Measurements from ENCODE around the gene SLC39A7. TPM values are rescaled to one million over a fixed set of nuclear protein-coding genes. Genes with fewer than 3 reads are reported as not detected.
A peak's percentile ranks its signal among the peaks of the same experiment; 100 is the strongest.

Gene SLC39A7
- polyA plus RNA-seq, 1 experiment, result 151 TPM

GRCh38 chr6:33247977-33248642 lies 47.4 kb downstream of the SLC39A7 start:
- DNase-seq (ENCODE audit: low read depth), result no peak
- ChIA-PET POLR2A (interaction anchor here (0.5 to 1.0 kb wide), 3 partner anchors 23 to 162 kb away, joined by 3 to 6 read pairs (median 5); partner anchors contain the start of genes RPS18 and VPS52), CTCF (interaction anchor here (0.6 to 4.2 kb wide), 45 partner anchors 10 to 315 kb away, joined by 3 to 34 read pairs (median 5); partner anchors contain the start of genes HSD17B8, RING1, RPS18 and RXRB)
- peaks cover 2% of the 10 kb centered on the region; the same call in 1 of the 2 replicates for H3K27me3 ChIP-seq (ENCODE audit: control insufficient read depth, insufficient read depth, low read length)
- no peaks in the 10 kb centered on the region for H3K36me3 ChIP-seq (ENCODE audit: control insufficient read depth, insufficient read depth, low read length)
- TF ChIP-seq CTCF (IDR thresholded peaks at IDR 0.05; ENCODE audit: insufficient read depth, low read depth, low read length), result peak; percentile 88
- H3K4me3 ChIP-seq (ENCODE audit: low read depth, low read length), result peak overlapping the region; percentile 36

GRCh38 chr6:33248643-33248931 lies 47.9 kb downstream of the SLC39A7 start:
- DNase-seq (ENCODE audit: low read depth), result no peak
- TF ChIP-seq CTCF (IDR thresholded peaks at IDR 0.05; ENCODE audit: insufficient read depth, low read depth, low read length), result no peak

GRCh38 chr6:33248932-33249731 lies 48.5 kb downstream of the SLC39A7 start:
- ChIA-PET CTCF (interaction anchor here (0.5 to 4.2 kb wide), 45 partner anchors 9 to 355 kb away, joined by 3 to 34 read pairs (median 5); partner anchors contain the start of genes HSD17B8, RING1, RPS18 and RXRB), POLR2A (interaction anchor here (0.5 to 1.1 kb wide), 3 partner anchors 40 to 277 kb away, joined by 3 to 9 read pairs (median 3); partner anchors contain the start of genes PFDN6 and WDR46)
- TF ChIP-seq CTCF (IDR thresholded peaks at IDR 0.05; ENCODE audit: insufficient read depth, low read depth, low read length), result peak; percentile 25; the same call in 1 of the 2 replicates
- peak; percentile 98 for DNase-seq (ENCODE audit: low read depth)
- Histone ChIP-seq H3K4me3 (ENCODE audit: low read depth, low read length) (peak overlapping the region; percentile 56), H3K27me3 (ENCODE audit: control insufficient read depth, insufficient read depth, low read length) (no peaks in the 10 kb centered on the region), H3K36me3 (ENCODE audit: control insufficient read depth, insufficient read depth, low read length) (no peaks in the 10 kb centered on the region)

More at GRCh38 chr6:33248643-33248931, 47.9 kb downstream of the SLC39A7 start:
- ChIA-PET POLR2A (interaction anchor here (1.0 kb wide), 1 partner anchor 23 kb away, joined by 3 read pairs; the partner anchor contains the start of genes RPS18 and VPS52), CTCF (interaction anchor here (0.7 to 4.2 kb wide), 44 partner anchors 9 to 315 kb away, joined by 3 to 34 read pairs (median 5); partner anchors contain the start of genes HSD17B8, RING1, RPS18 and RXRB)
- Histone ChIP-seq H3K36me3 (ENCODE audit: control insufficient read depth, insufficient read depth, low read length) (no peaks in the 10 kb centered on the region), H3K27me3 (ENCODE audit: control insufficient read depth, insufficient read depth, low read length) (no peaks in the 10 kb centered on the region), H3K4me3 (ENCODE audit: low read depth, low read length) (peak overlapping the region; percentile 36)

- ChIA-PET CTCF (interaction anchor here (0.7 to 4.2 kb wide), 19 partner anchors 10 to 276 kb away, joined by 3 to 33 read pairs (median 5); partner anchors contain the start of genes B3GALT4, RPS18 and VPS52), POLR2A (interaction anchor here (0.5 to 1.1 kb wide), 3 partner anchors 39 to 278 kb away, joined by 3 to 9 read pairs (median 3); partner anchors contain the start of genes PFDN6 and WDR46)
- no peaks in the 10 kb centered on the region for H3K27me3 ChIP-seq (ENCODE audit: control insufficient read depth, insufficient read depth, low read length)
- no peaks in the 10 kb centered on the region for H3K36me3 ChIP-seq (ENCODE audit: control insufficient read depth, insufficient read depth, low read length)
- peak; percentile 75 for DNase-seq (ENCODE audit: low read depth)
- peak overlapping the region; percentile 56 for H3K4me3 ChIP-seq (ENCODE audit: low read depth, low read length)
- TF ChIP-seq CTCF (IDR thresholded peaks at IDR 0.05; ENCODE audit: insufficient read depth, low read depth, low read length), result no peak
These were observed 49.3 kb downstream of the SLC39A7 start for GRCh38 chr6:33249732-33250630.
